SK-N-SH (cell line): Measurements from ENCODE around the gene CRYBG1. TPM values are rescaled to one million over a fixed set of nuclear protein-coding genes. Genes with fewer than 3 reads are reported as not detected.

Source experiments
- CTCF ChIA-PET: fragments of 300-600, 350-600 bp; formaldehyde crosslinking; extraction: SDS; loops from one replicate; lab custom pipeline; 2021; lab: Yijun Ruan, JAX
- POLR2A ChIA-PET: fragments of 350-600 bp; sonication (Branson Sonifier 250); formaldehyde crosslinking; extraction: SDS; loops from one replicate; lab custom pipeline; 2020; ENCODE audit warnings: antibody characterized with exemption, inconsistent platforms; lab: Yijun Ruan, JAX
- DNase-seq: peaks from one replicate; pipeline ENCODE4 v3.0.0; 2012
- H2AFZ ChIP-seq: fragments of 200-600 bp; sonication (generic); 2 replicates; pipeline ENCODE4 v1.8.1; 2016; ENCODE audit warnings: antibody characterized with exemption, mild to moderate bottlenecking, low read depth
- H3F3A ChIP-seq: fragments of 200-600 bp; sonication (generic); replicated peaks from 2 replicates; pipeline ENCODE3; 2016; ENCODE audit warnings: antibody characterized with exemption, mild to moderate bottlenecking; ENCODE audit not compliant: insufficient read depth
- H3K27ac ChIP-seq, 2 experiments: fragments of 200-500 bp in 1 of 2; fragments of 200-600 bp in 1 of 2; sonication (Bioruptor generic) in 1 of 2; sonication (generic), shearing (Covaris generic) in 1 of 2; 2 replicates each; pipeline versions ENCODE4 v1.5.1 to v1.6.1; 2014 to 2016; ENCODE audit warnings: low read depth in 2 of 2, inconsistent platforms in 1 of 2, low read length in 1 of 2, mild to moderate bottlenecking in 1 of 2, mixed read lengths in 1 of 2
- H3K27me3 ChIP-seq: fragments of 200-600 bp; sonication (generic), shearing (Covaris generic); 2 replicates; pipeline ENCODE4 v1.6.1; 2016; ENCODE audit warnings: mixed run types; ENCODE audit not compliant: insufficient read depth
- H3K36me3 ChIP-seq, 2 experiments: fragments of 200-500 bp in 1 of 2; fragments of 200-600 bp in 1 of 2; sonication (Bioruptor generic) in 1 of 2; sonication (generic) in 1 of 2; replicated peaks in 1 of 2; 2 replicates each; pipeline versions ENCODE3 to v1.5.1; 2014 to 2016; ENCODE audit warnings: low read length in 1 of 2, mild to moderate bottlenecking in 1 of 2; ENCODE audit not compliant: insufficient read depth in 2 of 2, control insufficient read depth in 1 of 2
- H3K4me1 ChIP-seq, 2 experiments: fragments of 200-500 bp in 1 of 2; fragments of 200-600 bp in 1 of 2; sonication (Bioruptor generic) in 1 of 2; sonication (generic), shearing (Covaris generic) in 1 of 2; 2 replicates each; pipeline versions ENCODE4 v1.5.1 to v1.6.1; 2014 to 2016; ENCODE audit warnings: low read depth in 1 of 2, low read length in 1 of 2, mixed run types in 1 of 2; ENCODE audit not compliant: insufficient read depth in 2 of 2, control insufficient read depth in 1 of 2
- H3K4me2 ChIP-seq: fragments of 200-600 bp; sonication (generic), shearing (Covaris generic); 2 replicates; pipeline ENCODE4 v1.6.1; 2017; ENCODE audit warnings: mixed run types
- H3K4me3 ChIP-seq, 2 experiments: fragments of 200-500 bp in 1 of 2; fragments of 200-600 bp in 1 of 2; sonication (Bioruptor generic) in 1 of 2; sonication (generic), shearing (Covaris generic) in 1 of 2; 2 replicates each; pipeline versions ENCODE4 v1.5.1 to v1.8.1; 2014 to 2016; ENCODE audit warnings: low read depth in 2 of 2, inconsistent platforms in 1 of 2, low read length in 1 of 2, mild to moderate bottlenecking in 1 of 2, mixed read lengths in 1 of 2, moderate library complexity in 1 of 2
- H3K79me2 ChIP-seq: fragments of 200-600 bp; sonication (generic); 2 replicates; pipeline ENCODE4 v1.8.1; 2017; ENCODE audit warnings: mild to moderate bottlenecking; ENCODE audit not compliant: insufficient read depth
- H3K9ac ChIP-seq: fragments of 200-600 bp; sonication (generic); 2 replicates; pipeline ENCODE4 v1.6.1; 2017; ENCODE audit warnings: mixed run types
- H3K9me2 ChIP-seq: fragments of 200-600 bp; sonication (generic); 2 replicates; pipeline ENCODE4 v1.6.1; 2017; ENCODE audit warnings: mixed run types
- H3K9me3 ChIP-seq: fragments of 200-600 bp; sonication (generic); 2 replicates; pipeline ENCODE4 v1.6.1; 2017; ENCODE audit warnings: mixed run types, mild to moderate bottlenecking, moderate library complexity
- H4K20me1 ChIP-seq: fragments of 200-600 bp; sonication (generic); 2 replicates; pipeline ENCODE4 v1.6.1; 2017; ENCODE audit warnings: mild to moderate bottlenecking, mixed run types; ENCODE audit not compliant: insufficient read depth
- ELF1 ChIP-seq: IDR thresholded peaks from 2 replicates; pipeline ENCODE4 v1.4.0; 2012
- EZH2phosphoT487 ChIP-seq: fragments of 200-600 bp; sonication (generic); IDR thresholded peaks from 2 replicates; pipeline ENCODE4 v1.6.1; 2017; ENCODE audit warnings: low read depth, mixed run types, mild to moderate bottlenecking, antibody characterized with exemption, moderate library complexity, borderline replicate concordance
- FOXJ3 ChIP-seq: sonication (generic); formaldehyde crosslinking; IDR thresholded peaks from 2 replicates; pipeline ENCODE4 v1.5.1; 2020; ENCODE audit warnings: mild to moderate bottlenecking, missing genetic modification reagents
- MEF2A ChIP-seq: IDR thresholded peaks from 2 replicates; pipeline ENCODE4 v1.4.0; 2012; ENCODE audit warnings: low read depth, borderline replicate concordance
- MXI1 ChIP-seq: IDR thresholded peaks from 2 replicates; pipeline ENCODE4 v1.6.1; 2012; ENCODE audit warnings: mild to moderate bottlenecking, low read depth, low read length, improper control_type of control experiment
- RCOR1 ChIP-seq: fragments of 150-350 bp; IDR thresholded peaks from 2 replicates; pipeline ENCODE4 v1.6.1; 2017; ENCODE audit warnings: antibody characterized with exemption, low read length
- RXRA ChIP-seq: IDR thresholded peaks from 2 replicates; pipeline ENCODE4 v1.4.0; 2012; ENCODE audit warnings: low read depth, mild to moderate bottlenecking, borderline replicate concordance
- SIN3A ChIP-seq: IDR thresholded peaks from 2 replicates; pipeline ENCODE4 v1.6.1; 2012; ENCODE audit warnings: low read depth, mild to moderate bottlenecking, low read length, moderate library complexity, borderline replicate concordance
- SMC3 ChIP-seq: IDR thresholded peaks from 2 replicates; pipeline ENCODE4 v1.6.1; 2012; ENCODE audit warnings: low read depth, low read length, improper control_type of control experiment
- TEAD4 ChIP-seq: IDR thresholded peaks from 2 replicates; pipeline ENCODE4 v1.4.0; 2012; ENCODE audit warnings: mild to moderate bottlenecking, borderline replicate concordance; ENCODE audit not compliant: insufficient read depth
- WGBS: methylation state at CpG from one replicate; pipeline ENCODE4 v1.1.6; 2017; ENCODE audit warnings: low lambda C conversion rate; 5-methylcytosine and 5-hydroxymethylcytosine counted together
- polyA plus RNA-seq, 3 experiments: library from polyadenylated mRNA; depleted of rRNA; stranded (reverse); fragments of >200 nt; gene quantifications; 2 replicates each; pipeline ENCODE4 v1.2.3, GENCODE V29; 2012
- TF ChIP-seq, protein P1 (sequence below): IDR thresholded peaks from 2 replicates; pipeline ENCODE4 v1.4.0; 2012; ENCODE audit warnings: low read depth, borderline replicate concordance

The CRYBG1 gene
- polyA plus RNA-seq, 1 of the 3 experiments (the other 2 are of a cell fraction) = 13.8 TPM

GRCh38 chr6:106359959-106360409, 533 bp upstream of the CRYBG1 start (continued):
- TF ChIP-seq, protein P1, sequence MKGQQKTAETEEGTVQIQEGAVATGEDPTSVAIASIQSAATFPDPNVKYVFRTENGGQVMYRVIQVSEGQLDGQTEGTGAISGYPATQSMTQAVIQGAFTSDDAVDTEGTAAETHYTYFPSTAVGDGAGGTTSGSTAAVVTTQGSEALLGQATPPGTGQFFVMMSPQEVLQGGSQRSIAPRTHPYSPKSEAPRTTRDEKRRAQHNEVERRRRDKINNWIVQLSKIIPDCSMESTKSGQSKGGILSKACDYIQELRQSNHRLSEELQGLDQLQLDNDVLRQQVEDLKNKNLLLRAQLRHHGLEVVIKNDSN = no peak
- TF ChIP-seq RXRA = no peak

GRCh38 chr6:106360989-106361430, 493 bp downstream of the CRYBG1 start:
- ChIA-PET POLR2A (no interaction called here), CTCF (interaction anchor here (0.6 to 3.4 kb wide), 34 partner anchors 10 to 791 kb away, joined by 3 to 38 read pairs (median 3); partner anchors contain the start of gene ATG5)
- peaks cover 0 to 12% of the 10 kb centered on the region in 2 experiments; a peak in 1 of 4 replicates for H3K4me1 ChIP-seq
- peak overlapping the region; percentile 92 for H2AFZ ChIP-seq
- no peak overlapping the region for H3K27ac ChIP-seq
- H3K4me2 ChIP-seq = peak overlapping the region; percentile 87
- H3K36me3 ChIP-seq = no peaks in the 10 kb centered on the region
- WGBS = 15% methylated on average over 22 of the region's 31 CpGs
- H3K9me2 ChIP-seq = no peaks in the 10 kb centered on the region
- H3K27me3 ChIP-seq = peaks cover 21% of the 10 kb centered on the region; the same call in 1 of the 2 replicates
- no peaks in the 10 kb centered on the region for H4K20me1 ChIP-seq
- TF ChIP-seq EZH2phosphoT487 = 0 out of 2 replicates have a peak, but pooled peaks have one; percentile 55
- no peak for TF ChIP-seq SIN3A
- no peaks in the 10 kb centered on the region for H3K79me2 ChIP-seq
- H3K9me3 ChIP-seq = no peaks in the 10 kb centered on the region
- peaks cover 2% of the 10 kb centered on the region for H3F3A ChIP-seq
- H3K9ac ChIP-seq = no peak overlapping the region
- peak; percentile 45 for DNase-seq
- peak overlapping the region; percentile 54 to 65 for H3K4me3 ChIP-seq

DNA sequence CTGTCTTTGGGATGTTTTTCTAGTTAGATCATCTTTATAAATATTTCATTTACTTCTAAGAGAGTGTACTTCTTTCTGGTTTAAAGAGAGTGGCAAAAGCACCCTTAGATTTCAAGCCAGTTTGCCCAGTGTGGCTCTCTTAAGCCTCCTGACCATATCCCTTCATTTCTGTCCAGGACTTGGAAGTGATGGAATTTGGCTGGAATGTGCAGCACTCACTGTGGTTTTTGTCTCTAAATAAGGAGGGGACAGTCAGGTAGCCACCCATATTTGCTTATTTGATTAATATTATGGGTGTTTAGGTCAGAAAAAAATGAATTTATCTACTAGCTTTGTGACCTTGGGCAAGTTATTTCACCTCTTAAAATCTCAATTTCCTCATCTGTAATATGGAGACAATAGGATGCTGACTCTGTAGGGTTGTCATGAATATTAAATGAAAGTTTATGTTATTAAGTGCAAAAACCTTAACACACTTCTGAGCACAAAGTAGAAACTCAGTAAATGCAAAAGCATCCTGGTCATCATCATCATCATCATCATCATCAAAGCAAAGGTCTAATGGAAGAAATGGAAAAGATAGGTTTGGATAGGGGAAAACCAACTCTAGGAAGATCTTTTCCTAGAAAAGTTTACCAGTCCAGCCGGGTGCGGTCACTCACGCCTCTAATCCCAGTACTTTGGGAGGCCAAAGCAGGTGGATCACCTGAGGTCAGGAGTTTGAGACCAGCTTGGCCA, 3.1 kb downstream of the CRYBG1 start:
- Histone ChIP-seq H3K4me3 (no peak overlapping the region), H3K9me2 (no peaks in the 10 kb centered on the region), H3K36me3 (no peaks in the 10 kb centered on the region), H3K4me1 (peaks cover 0 to 12% of the 10 kb centered on the region in 2 experiments; a peak in 1 of 4 replicates), H3K4me2 (no peak overlapping the region), H3K79me2 (no peaks in the 10 kb centered on the region), H3K9ac (no peak overlapping the region), H3F3A (peaks cover 2% of the 10 kb centered on the region), H4K20me1 (no peaks in the 10 kb centered on the region), H3K27ac (no peak overlapping the region), H3K9me3 (no peaks in the 10 kb centered on the region), H3K27me3 (peaks cover 13% of the 10 kb centered on the region; the same call in 1 of the 2 replicates), H2AFZ (no peak overlapping the region)
- no peak for DNase-seq
- POLR2A ChIA-PET = no interaction called here
- no peak for TF ChIP-seq TEAD4
- TF ChIP-seq RXRA = no peak
- TF ChIP-seq RCOR1 = no peak
- no peak for TF ChIP-seq SMC3
- TF ChIP-seq, protein P1 = no peak
- TF ChIP-seq FOXJ3 = no peak
- no peak for TF ChIP-seq SIN3A
- TF ChIP-seq MEF2A = no peak
- no peak for TF ChIP-seq ELF1
- TF ChIP-seq MXI1 = no peak
- CTCF ChIA-PET = interaction anchor here (1.1 kb wide), 2 partner anchors 13 to 24 kb away, joined by 3 read pairs; no protein-coding TSS in a partner anchor
- 88% methylated on average over 3 of the region's 3 CpGs for WGBS
